Ovary (tissue), 3 donors: Measurements from ENCODE around the gene ILF3.

Experiments
- POLR2A ChIP-seq: fragments of 450-650 bp; IDR thresholded peaks from one replicate; pipeline ENCODE4 v1.6.1; 2017; ENCODE audit warnings: antibody characterized with exemption, mild to moderate bottlenecking, moderate library complexity
- TF ChIP-seq, protein P1 (sequence below), 3 donors: fragments of 450-650 bp in 2 of 3; fragments of 200-600 bp in 1 of 3; IDR thresholded peaks; one replicate each; pipeline versions ENCODE4 v1.5.1 to v1.8.0; 2016 to 2022; ENCODE audit warnings: antibody characterized with exemption in 3 of 3, mild to moderate bottlenecking in 1 of 3
- donor health status: DM: no; HTN: no; CAD: no.

DNA sequence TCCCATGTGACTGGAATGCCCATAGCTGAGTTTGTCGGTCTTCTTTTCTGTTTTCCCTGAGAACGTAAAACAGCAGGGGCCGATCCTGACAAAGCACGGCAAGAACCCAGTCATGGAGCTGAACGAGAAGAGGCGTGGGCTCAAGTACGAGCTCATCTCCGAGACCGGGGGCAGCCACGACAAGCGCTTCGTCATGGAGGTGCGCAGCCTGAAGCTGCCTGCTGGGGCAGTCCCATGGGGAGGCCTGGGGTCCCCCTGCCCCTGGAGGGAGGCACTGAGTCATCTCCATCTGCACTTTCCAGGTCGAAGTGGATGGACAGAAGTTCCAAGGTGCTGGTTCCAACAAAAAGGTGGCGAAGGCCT is 28.9 kb downstream of the ILF3 start:
- no peak for TF ChIP-seq POLR2A
- TF ChIP-seq, protein P1, sequence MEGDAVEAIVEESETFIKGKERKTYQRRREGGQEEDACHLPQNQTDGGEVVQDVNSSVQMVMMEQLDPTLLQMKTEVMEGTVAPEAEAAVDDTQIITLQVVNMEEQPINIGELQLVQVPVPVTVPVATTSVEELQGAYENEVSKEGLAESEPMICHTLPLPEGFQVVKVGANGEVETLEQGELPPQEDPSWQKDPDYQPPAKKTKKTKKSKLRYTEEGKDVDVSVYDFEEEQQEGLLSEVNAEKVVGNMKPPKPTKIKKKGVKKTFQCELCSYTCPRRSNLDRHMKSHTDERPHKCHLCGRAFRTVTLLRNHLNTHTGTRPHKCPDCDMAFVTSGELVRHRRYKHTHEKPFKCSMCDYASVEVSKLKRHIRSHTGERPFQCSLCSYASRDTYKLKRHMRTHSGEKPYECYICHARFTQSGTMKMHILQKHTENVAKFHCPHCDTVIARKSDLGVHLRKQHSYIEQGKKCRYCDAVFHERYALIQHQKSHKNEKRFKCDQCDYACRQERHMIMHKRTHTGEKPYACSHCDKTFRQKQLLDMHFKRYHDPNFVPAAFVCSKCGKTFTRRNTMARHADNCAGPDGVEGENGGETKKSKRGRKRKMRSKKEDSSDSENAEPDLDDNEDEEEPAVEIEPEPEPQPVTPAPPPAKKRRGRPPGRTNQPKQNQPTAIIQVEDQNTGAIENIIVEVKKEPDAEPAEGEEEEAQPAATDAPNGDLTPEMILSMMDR (IDR thresholded peaks at IDR 0.05), result no peak
